ENCODE measurements around the gene EXOC3. TPM values are rescaled to one million over a fixed set of nuclear protein-coding genes. Genes with fewer than 3 reads are reported as not detected.

Gene EXOC3
- total RNA-seq, 1 experiment from 2014 or later = 52.4 TPM

DNA sequence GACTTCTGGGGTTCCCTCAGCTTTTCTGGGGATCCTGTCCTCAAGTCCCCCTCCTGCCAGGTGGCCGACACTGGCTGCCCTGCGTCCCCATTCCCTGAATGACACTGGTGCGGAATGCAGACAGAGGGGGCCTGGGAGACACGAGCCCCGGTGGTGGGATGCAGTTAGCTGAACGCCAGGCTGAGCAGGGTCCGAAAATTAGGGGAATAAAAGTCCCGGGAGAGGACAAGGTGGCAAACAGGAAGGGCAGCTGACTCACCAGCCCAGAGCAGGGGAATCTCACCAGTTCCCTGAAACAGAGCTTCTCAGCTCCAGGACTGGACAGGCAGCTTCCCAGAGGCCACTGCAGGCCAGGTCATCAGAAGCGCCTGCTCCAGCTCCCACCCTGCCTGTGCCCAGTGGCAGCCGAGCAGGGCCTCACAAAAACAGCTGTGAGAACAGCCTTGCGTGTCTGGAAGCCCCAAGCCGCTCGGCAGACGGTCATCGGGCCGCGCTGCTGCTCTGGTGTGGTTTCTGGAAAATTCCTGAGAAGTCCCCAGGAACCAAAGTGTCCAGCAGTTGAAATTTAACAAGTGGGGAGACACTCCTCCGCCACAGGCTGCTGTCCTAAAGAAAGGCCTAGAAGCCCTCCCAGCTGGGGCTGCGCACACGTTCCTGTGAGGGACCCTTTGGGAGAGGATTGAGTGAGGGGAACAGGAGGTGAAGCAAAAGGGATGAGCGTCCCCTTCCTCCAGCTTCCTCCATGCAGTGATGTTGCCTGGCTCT, 47.6 kb upstream of the EXOC3 start:
- BruUV-seq (replicated peaks) = no TSS peak
- POLR2A ChIA-PET = no interaction called here
- TF ChIP-seq CBX3 (IDR thresholded peaks at IDR 0.05; ENCODE audit: low read depth) (no peak), JUND (IDR thresholded peaks at IDR 0.05) (no peak)
- TF ChIP-seq, protein P1, sequence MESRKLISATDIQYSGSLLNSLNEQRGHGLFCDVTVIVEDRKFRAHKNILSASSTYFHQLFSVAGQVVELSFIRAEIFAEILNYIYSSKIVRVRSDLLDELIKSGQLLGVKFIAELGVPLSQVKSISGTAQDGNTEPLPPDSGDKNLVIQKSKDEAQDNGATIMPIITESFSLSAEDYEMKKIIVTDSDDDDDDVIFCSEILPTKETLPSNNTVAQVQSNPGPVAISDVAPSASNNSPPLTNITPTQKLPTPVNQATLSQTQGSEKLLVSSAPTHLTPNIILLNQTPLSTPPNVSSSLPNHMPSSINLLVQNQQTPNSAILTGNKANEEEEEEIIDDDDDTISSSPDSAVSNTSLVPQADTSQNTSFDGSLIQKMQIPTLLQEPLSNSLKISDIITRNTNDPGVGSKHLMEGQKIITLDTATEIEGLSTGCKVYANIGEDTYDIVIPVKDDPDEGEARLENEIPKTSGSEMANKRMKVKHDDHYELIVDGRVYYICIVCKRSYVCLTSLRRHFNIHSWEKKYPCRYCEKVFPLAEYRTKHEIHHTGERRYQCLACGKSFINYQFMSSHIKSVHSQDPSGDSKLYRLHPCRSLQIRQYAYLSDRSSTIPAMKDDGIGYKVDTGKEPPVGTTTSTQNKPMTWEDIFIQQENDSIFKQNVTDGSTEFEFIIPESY (IDR thresholded peaks at IDR 0.05; ENCODE audit: extremely low read depth, insufficient replicate concordance, low read length) = no peak
- TF ChIP-seq, protein P2, sequence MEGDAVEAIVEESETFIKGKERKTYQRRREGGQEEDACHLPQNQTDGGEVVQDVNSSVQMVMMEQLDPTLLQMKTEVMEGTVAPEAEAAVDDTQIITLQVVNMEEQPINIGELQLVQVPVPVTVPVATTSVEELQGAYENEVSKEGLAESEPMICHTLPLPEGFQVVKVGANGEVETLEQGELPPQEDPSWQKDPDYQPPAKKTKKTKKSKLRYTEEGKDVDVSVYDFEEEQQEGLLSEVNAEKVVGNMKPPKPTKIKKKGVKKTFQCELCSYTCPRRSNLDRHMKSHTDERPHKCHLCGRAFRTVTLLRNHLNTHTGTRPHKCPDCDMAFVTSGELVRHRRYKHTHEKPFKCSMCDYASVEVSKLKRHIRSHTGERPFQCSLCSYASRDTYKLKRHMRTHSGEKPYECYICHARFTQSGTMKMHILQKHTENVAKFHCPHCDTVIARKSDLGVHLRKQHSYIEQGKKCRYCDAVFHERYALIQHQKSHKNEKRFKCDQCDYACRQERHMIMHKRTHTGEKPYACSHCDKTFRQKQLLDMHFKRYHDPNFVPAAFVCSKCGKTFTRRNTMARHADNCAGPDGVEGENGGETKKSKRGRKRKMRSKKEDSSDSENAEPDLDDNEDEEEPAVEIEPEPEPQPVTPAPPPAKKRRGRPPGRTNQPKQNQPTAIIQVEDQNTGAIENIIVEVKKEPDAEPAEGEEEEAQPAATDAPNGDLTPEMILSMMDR (IDR thresholded peaks at IDR 0.05 in 2 of 3, conservative IDR thresholded peaks at IDR 0.05 in 1 of 3; ENCODE audit: borderline replicate concordance in 1 of 3, insufficient read depth in 1 of 3, low read depth in 2 of 3, low read length in 2 of 3) = no peak
- Histone ChIP-seq H3K27me3 (ENCODE audit: insufficient read depth, low read length) (no peaks in the 10 kb centered on the region), H3K9me3 (ENCODE audit: control insufficient read depth in 1 of 2, insufficient read depth in 1 of 2, low read depth in 1 of 2, low read length in 2 of 2) (no peaks in the 10 kb centered on the region), H4K20me1 (ENCODE audit: insufficient read depth) (no peaks in the 10 kb centered on the region), H2AFZ (ENCODE audit: low read depth, low read length, poor library complexity, severe bottlenecking) (no peak overlapping the region), H3K9me2 (ENCODE audit: insufficient read depth) (no peaks in the 10 kb centered on the region), H3K27ac (ENCODE audit: low read depth, low read length) (no peak overlapping the region), H3K79me2 (ENCODE audit: insufficient read depth, low read length) (no peaks in the 10 kb centered on the region), H3K4me1 (ENCODE audit: control insufficient read depth in 1 of 2, insufficient read depth in 2 of 2, low read length in 2 of 2) (peaks cover 19 to 74% of the 10 kb centered on the region in 2 experiments), H3K4me2 (ENCODE audit: low read length) (peak overlapping the region; percentile 40), H3K36me3 (ENCODE audit: control insufficient read depth in 1 of 2, insufficient read depth in 2 of 2, low read length in 2 of 2) (no peaks in the 10 kb centered on the region), H3K4me3 (replicated peaks in 1 of 2; ENCODE audit: low read depth in 1 of 2, low read length in 2 of 2) (no peak overlapping the region), H3K9ac (ENCODE audit: low read length) (peak overlapping the region; percentile 36)
- CTCF ChIA-PET = no interaction called here
- RAD21 ChIA-PET (ENCODE audit: low non-redundant PET in 1 of 2, low total read pairs in 2 of 2, uncharacterized antibody in 2 of 2, unreplicated experiment in 2 of 2) = no interaction called here
- no peak for DNase-seq (ENCODE audit: low read depth, low spot score)
- ATAC-seq = no peak
- intact Hi-C loops (cut with micrococcal nuclease) = no loop called here
